ENCODE results near the gene TM7SF2.
"Not testable (repeated sequence)": the region's sequence is repeated elsewhere in the genome, so short reads cannot be mapped to it uniquely, and the experiment has no call there.

The TM7SF2 gene

GRCh38 chr11:65114538-65115171 lies 3.0 kb downstream of the TM7SF2 start:
- peak; percentile 3 for TF ChIP-seq POLR2A (IDR thresholded peaks at IDR 0.05; ENCODE audit: extremely low read depth, insufficient read length)
- TF ChIP-seq MAX (IDR thresholded peaks at IDR 0.05; ENCODE audit: low read depth, low read length), result no peak
- peak; percentile 11 for DNase-seq (ENCODE audit: low read depth)
- no peak overlapping the region for H3K4me3 ChIP-seq (ENCODE audit: low read depth, low read length)

GRCh38 chr11:65115361-65116082 lies 3.9 kb downstream of the TM7SF2 start:
- H3K4me3 ChIP-seq (ENCODE audit: low read depth, low read length), result no peak overlapping the region
- TF ChIP-seq CTCF (IDR thresholded peaks at IDR 0.05; ENCODE audit: low read depth, low read length), result no peak
- TF ChIP-seq MAX (IDR thresholded peaks at IDR 0.05; ENCODE audit: low read depth, low read length), result no peak
- TF ChIP-seq POLR2A (IDR thresholded peaks at IDR 0.05; ENCODE audit: extremely low read depth, insufficient read length), result no peak
- no peak for TF ChIP-seq MYC (IDR thresholded peaks at IDR 0.05; ENCODE audit: low read depth, low read length)
- DNase-seq (ENCODE audit: low read depth), result peak; percentile 12

GRCh38 chr11:65116370-65117205 lies 4.9 kb downstream of the TM7SF2 start:
- TF ChIP-seq POLR2A (IDR thresholded peaks at IDR 0.05; ENCODE audit: extremely low read depth, insufficient read length) (no peak), CTCF (IDR thresholded peaks at IDR 0.05; ENCODE audit: low read depth, low read length) (no peak), MYC (IDR thresholded peaks at IDR 0.05; ENCODE audit: low read depth, low read length) (no peak), MAX (IDR thresholded peaks at IDR 0.05; ENCODE audit: low read depth, low read length) (no peak)
- peak overlapping the region; percentile 87 for H3K4me3 ChIP-seq (ENCODE audit: low read depth, low read length)
- peak; percentile 70 for DNase-seq (ENCODE audit: low read depth)

GRCh38 chr11:65117206-65118096 lies 5.8 kb downstream of the TM7SF2 start, which contains the start of gene ZNHIT2:
TSS of gene ZNHIT2 (minus strand) at chr11:65117701. CDS start at chr11:65117653, 48 bp downstream.
- peak within 1 kb of the TSS; percentile 87 for H3K4me3 ChIP-seq (ENCODE audit: low read depth, low read length)
- DNase-seq (ENCODE audit: low read depth), result peak; percentile 99
- peak; percentile 89 for TF ChIP-seq CTCF (IDR thresholded peaks at IDR 0.05; ENCODE audit: low read depth, low read length)
- TF ChIP-seq POLR2A (IDR thresholded peaks at IDR 0.05; ENCODE audit: extremely low read depth, insufficient read length), result peak; percentile 70
- peak; percentile 54; the same call in 1 of the 2 replicates for TF ChIP-seq MYC (IDR thresholded peaks at IDR 0.05; ENCODE audit: low read depth, low read length)
- peak; percentile 66 for TF ChIP-seq MAX (IDR thresholded peaks at IDR 0.05; ENCODE audit: low read depth, low read length)

- no peak overlapping the region for H3K4me3 ChIP-seq (ENCODE audit: low read depth, low read length)
- TF ChIP-seq MAX (IDR thresholded peaks at IDR 0.05; ENCODE audit: low read depth, low read length) (no peak), CTCF (IDR thresholded peaks at IDR 0.05; ENCODE audit: low read depth, low read length) (no peak), POLR2A (IDR thresholded peaks at IDR 0.05; ENCODE audit: extremely low read depth, insufficient read length) (no peak), MYC (IDR thresholded peaks at IDR 0.05; ENCODE audit: low read depth, low read length) (no peak)
- no peak for DNase-seq (ENCODE audit: low read depth)
Measured at GRCh38 chr11:65118097-65118837, 6.6 kb downstream of the TM7SF2 start.

GRCh38 chr11:65118891-65119669 lies 7.4 kb downstream of the TM7SF2 start:
- not testable (repeated sequence) for H3K4me3 ChIP-seq (ENCODE audit: low read depth, low read length); DNase-seq (ENCODE audit: low read depth)
